ENCODE results near the gene MN1.

Gene MN1

GRCh38 chr22:27800250-27801201, 1.0 kb downstream of the MN1 start:
- DNase-seq (ENCODE audit: low spot score) = peak; percentile 77

- peak; percentile 57 for DNase-seq (ENCODE audit: low spot score)
Observed at GRCh38 chr22:27799827-27800249, 1.7 kb downstream of the MN1 start.

- peak; percentile 47 for DNase-seq (ENCODE audit: low spot score)
Observed at GRCh38 chr22:27799015-27799826, 2.3 kb downstream of the MN1 start.

- DNase-seq (ENCODE audit: low spot score) = no peak
Observed at GRCh38 chr22:27798511-27799014, 3.0 kb downstream of the MN1 start.

- DNase-seq (ENCODE audit: low spot score) = no peak
Observed at GRCh38 chr22:27797520-27798391, 3.8 kb downstream of the MN1 start.

- no peak for DNase-seq (ENCODE audit: low spot score)
Observed at GRCh38 chr22:27796829-27797519, 4.6 kb downstream of the MN1 start.

GRCh38 chr22:27795696-27796517, 5.6 kb downstream of the MN1 start:
- no peak for DNase-seq (ENCODE audit: low spot score)

- no peak for DNase-seq (ENCODE audit: low spot score)
Observed at GRCh38 chr22:27795053-27795452, 6.5 kb downstream of the MN1 start.

GRCh38 chr22:27794226-27794625, 7.3 kb downstream of the MN1 start:
- no peak for DNase-seq (ENCODE audit: low spot score)

- DNase-seq (ENCODE audit: low spot score) = no peak
Observed at GRCh38 chr22:27793576-27793975, 8.0 kb downstream of the MN1 start.

- DNase-seq (ENCODE audit: low spot score) = no peak
Observed at GRCh38 chr22:27792452-27793161, 8.9 kb downstream of the MN1 start.

GRCh38 chr22:27791859-27792241, 9.7 kb downstream of the MN1 start:
- DNase-seq (ENCODE audit: low spot score) = no peak

- DNase-seq (ENCODE audit: low spot score) = no peak
Observed at GRCh38 chr22:27791159-27791858, 10.2 kb downstream of the MN1 start.

- no peak for DNase-seq (ENCODE audit: low spot score)
Observed at GRCh38 chr22:27790376-27791158, 11.0 kb downstream of the MN1 start.

GRCh38 chr22:27788500-27789288, 12.9 kb downstream of the MN1 start:
- no peak for DNase-seq (ENCODE audit: low spot score)

GRCh38 chr22:27786965-27787364, 14.6 kb downstream of the MN1 start:
- DNase-seq (ENCODE audit: low spot score) = no peak

GRCh38 chr22:27786291-27786932, 15.1 kb downstream of the MN1 start:
- DNase-seq (ENCODE audit: low spot score) = no peak
